ENCODE data around the gene EHHADH.

GRCh38 chr3:185151101-185151963 is 102.5 kb downstream of the EHHADH start:
- TF ChIP-seq CTCF (IDR thresholded peaks at IDR 0.05) (no peak), POLR2A (IDR thresholded peaks at IDR 0.05) (no peak), POLR2AphosphoS5 (IDR thresholded peaks at IDR 0.05) (no peak), EP300 (IDR thresholded peaks at IDR 0.05) (no peak)
